ENCODE data around the gene ZNF398.

DNA sequence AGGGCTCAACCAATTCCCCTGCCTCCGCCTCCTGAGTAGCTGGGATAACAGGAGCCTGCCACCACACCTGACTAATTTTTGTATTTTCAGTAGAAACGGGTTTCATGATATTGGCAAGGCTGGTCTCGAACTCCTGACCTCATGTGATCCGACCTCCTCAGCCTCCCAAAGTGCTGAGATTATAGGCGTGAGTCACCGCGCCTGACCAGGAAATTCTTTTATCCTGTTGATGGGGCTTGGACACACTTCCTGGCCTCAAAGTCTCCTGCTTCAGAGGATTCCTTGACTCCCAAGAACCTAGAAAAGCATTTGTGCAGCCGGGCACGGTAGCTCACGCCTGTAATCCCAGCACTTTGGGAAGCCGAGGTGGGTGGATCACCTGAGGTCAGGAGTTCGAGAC, 37.3 kb upstream of the ZNF398 start:
- no peak for TF ChIP-seq ZBTB20 (tag by site-specific recombination; IDR thresholded peaks at IDR 0.05)
- TF ChIP-seq BCL11A (tag by site-specific recombination; IDR thresholded peaks at IDR 0.05; ENCODE audit: low read depth): no peak
- TF ChIP-seq CTCF (tag by site-specific recombination; IDR thresholded peaks at IDR 0.05): no peak
- TF ChIP-seq ZNF514 (tag by site-specific recombination; IDR thresholded peaks at IDR 0.05): no peak
- no peak for TF ChIP-seq SALL2 (tag by site-specific recombination; IDR thresholded peaks at IDR 0.05; ENCODE audit: borderline replicate concordance)
- no peak for TF ChIP-seq GLI4 (tag by site-specific recombination; IDR thresholded peaks at IDR 0.05)

Data from HEK293 (cell line).